CD4-positive, alpha-beta T cell treated with Interleukin-4 for 1 hour (primary cell): ENCODE data around the gene DOK6.
"Not testable (repeated sequence)": the region's sequence is repeated elsewhere in the genome, so short reads cannot be mapped to it uniquely, and the experiment has no call there.

Experiments used
- DNase-seq, 2 donors: peaks; one replicate each; pipeline ENCODE4 v3.0.0-alpha.2; 2020 to 2022

Gene DOK6

DNA sequence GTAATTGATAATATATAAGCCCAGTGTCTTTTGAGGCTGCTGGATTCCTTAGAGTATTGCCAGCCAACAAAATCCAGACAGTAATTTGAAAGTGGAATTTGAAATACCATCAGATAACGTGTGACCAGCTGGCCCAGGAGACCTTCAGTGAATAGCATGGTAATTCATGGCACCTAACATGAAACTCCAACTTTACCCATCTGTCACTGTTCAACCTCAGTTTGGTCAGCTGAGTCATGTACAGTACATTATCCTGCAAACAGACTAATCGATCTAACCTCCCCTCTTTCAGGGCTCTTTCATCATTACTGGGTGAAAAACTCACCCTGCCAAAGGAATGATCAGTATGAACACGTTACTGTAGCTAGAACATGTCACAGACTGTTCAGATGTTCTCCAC lies 230.6 kb downstream of the DOK6 start:
- no peak for DNase-seq

- no peak for DNase-seq
These were observed 234.8 kb downstream of the DOK6 start for GRCh38 chr18:69635482-69635881.

GRCh38 chr18:69636529-69637301 lies 236.0 kb downstream of the DOK6 start:
- DNase-seq: peak in 1 of 2 donors; percentile 15

DNA sequence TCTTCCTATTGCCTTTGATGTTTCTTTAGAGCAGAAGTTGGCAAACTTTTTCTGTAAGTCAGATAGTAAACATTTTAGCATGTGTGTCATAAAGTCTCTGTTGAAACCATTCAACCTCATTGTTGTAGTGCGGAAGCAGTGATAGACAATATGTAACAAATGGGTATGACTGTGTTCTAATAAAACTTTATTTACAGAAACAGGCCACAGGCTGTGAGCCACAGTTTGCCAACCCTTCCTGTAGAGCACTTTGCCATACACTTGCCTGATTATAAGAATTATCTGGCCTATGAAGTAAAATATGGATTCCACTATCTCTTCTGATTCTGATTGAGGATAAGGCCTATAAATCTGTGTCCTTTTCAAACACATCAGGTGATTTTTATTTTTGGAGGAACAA lies 237.4 kb downstream of the DOK6 start:
- DNase-seq: no peak

DNA sequence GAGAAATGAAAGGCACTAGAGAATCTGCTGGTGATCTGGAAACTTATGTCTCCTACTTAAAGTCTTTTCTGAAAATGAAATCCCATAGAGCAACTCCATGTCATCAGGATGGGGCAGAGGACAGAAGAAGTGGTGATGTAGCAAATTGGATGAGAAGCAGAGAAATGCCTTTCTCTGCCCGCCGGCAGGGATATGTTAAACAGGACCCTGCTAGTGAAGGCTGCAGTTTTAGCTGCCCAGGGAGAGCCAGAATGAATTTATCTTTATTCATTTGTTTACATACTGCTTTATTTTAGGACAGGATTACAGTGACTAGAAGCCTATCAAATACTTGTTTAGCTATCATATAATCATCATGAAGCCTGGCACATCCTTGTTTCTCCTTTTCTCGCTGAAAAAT lies 247.0 kb downstream of the DOK6 start:
- DNase-seq: no peak

DNA sequence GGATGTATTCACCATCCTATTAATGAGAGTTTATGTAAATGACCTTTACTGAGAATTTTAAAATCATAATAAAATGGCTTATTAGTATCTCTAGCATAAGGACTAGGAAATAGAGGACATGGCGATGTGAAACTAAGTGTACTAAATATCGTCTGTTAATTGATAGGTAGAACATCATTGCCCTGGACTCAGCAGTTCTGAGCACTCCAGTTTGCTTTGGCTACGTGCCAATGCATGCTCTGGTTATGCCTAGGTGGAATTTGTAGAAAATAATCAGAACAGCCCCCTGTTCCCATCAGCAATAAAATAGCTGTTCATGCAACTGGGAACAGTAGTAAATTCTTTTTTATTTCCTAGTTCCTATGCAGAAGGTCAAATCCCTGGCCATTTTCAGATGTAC lies 247.8 kb downstream of the DOK6 start:
- no peak for DNase-seq

GRCh38 chr18:69649684-69650083 lies 249.0 kb downstream of the DOK6 start:
- DNase-seq: no peak

DNA sequence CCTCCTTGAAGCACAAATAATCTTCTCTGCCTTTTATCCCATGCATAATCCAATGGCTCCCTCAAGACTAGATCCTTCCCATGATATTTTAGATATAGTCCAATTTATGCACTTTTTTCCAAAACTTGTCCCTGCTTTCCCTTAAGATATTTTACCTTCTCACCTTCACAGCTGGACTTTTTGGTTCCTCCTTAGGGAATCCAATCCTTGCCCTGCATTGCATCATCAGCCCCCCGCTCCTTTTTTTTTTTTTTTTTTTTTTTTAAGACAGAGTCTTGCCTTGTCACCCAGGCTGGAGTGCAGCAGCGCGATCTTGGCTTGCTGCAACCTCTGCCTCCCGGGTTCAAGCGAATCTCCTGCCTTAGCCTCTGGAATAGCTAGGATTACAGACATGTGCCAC lies 250.6 kb downstream of the DOK6 start:
- DNase-seq: no peak

DNA sequence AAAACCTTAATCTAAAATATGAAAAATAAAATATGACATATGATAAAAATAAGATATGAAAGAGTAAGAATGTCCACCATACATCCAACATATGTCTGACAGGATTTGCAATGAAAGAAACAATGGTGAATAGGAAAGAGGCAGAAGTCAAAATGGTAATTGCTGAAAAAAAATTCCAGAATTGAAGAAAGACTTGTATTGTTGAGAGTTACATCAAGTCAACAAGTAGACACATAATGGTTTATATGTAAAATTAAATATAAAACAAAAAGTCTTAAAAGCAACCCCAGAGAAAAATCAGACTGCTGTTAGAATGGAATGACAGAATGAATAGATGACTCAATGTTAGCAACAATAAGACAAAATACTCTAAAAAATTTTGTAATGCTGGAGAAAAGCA lies 255.1 kb downstream of the DOK6 start:
- DNase-seq: no peak

GRCh38 chr18:69658103-69658502 lies 257.4 kb downstream of the DOK6 start:
- DNase-seq: no peak

- DNase-seq: no peak
These were observed 258.0 kb downstream of the DOK6 start for GRCh38 chr18:69658685-69659084.

- DNase-seq: no peak
These were observed 258.5 kb downstream of the DOK6 start for GRCh38 chr18:69659142-69659651.

DNA sequence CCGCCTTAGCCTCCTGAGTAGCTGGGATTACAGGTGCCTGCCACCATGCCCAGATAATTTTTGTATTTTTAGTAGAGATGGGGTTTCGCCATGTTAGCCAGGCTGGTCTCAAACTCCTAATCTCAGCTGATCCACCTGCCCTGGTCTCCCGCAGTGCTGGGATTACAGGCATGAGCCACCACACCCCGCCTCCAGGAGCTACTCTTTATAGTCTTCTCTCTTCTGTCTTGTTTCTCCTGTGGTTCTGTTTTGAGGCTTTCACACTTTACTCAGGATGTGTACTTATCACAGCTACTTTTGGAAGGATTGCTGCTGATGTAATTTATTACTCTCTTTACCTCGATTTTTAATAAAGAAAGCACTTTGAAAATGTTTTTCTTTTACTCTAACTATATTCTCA lies 261.4 kb downstream of the DOK6 start:
- not testable (repeated sequence) for DNase-seq

GRCh38 chr18:69664399-69664798 lies 263.7 kb downstream of the DOK6 start:
- DNase-seq: no peak

GRCh38 chr18:69674292-69674877 lies 273.7 kb downstream of the DOK6 start:
- no peak for DNase-seq

- no peak for DNase-seq
These were observed 274.3 kb downstream of the DOK6 start for GRCh38 chr18:69674966-69675365.

DNA sequence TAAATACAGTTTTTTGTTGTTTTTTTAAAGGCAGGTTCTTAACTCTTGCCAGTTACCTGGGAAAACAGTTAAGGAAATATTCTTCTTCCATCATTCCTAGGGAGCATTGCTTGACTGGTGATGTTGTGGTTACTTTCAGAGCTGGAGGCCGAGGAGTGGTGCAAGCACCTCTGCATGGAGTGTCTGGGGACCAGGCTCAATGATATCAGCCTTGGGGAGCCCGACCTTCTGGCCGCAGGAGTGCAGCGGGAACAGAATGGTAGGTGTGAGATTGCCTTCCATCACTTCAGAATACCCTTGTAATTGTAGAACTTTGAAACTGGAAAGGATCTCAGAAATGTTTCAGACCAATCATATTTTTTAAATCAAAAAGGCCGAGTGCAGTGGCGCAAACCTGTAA lies 276.9 kb downstream of the DOK6 start:
- DNase-seq: no peak

DNA sequence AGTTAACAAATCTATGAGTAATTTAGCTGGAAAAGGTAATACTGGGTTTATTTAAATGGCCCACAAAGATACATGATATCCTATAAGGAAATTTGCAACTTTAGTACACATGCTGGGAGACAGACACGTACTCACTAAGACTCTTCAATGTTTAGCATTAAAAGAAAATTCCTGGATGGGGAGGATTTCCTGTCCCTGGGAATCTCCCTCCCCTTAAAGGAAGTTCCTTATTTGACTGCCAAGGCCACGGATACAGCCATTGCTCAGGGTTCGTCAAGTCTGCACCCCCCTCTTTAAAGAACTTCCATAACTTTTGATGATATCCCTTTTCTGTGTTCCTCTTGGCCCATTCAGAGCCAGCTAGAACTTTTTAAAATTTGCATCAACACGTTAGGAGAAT lies 279.4 kb downstream of the DOK6 start:
- no peak for DNase-seq

- DNase-seq: no peak
These were observed 282.5 kb downstream of the DOK6 start for GRCh38 chr18:69683176-69683575.

- no peak for DNase-seq
These were observed 284.1 kb downstream of the DOK6 start for GRCh38 chr18:69684789-69685188.

GRCh38 chr18:69686861-69687260 lies 286.2 kb downstream of the DOK6 start:
- DNase-seq: no peak

GRCh38 chr18:69689121-69689759 lies 288.6 kb downstream of the DOK6 start:
- DNase-seq: no peak

- no peak for DNase-seq
These were observed 290.5 kb downstream of the DOK6 start for GRCh38 chr18:69691008-69691760.
